ENCODE data around the gene SIGLEC9. TPM values are rescaled to one million over a fixed set of nuclear protein-coding genes. Genes with fewer than 3 reads are reported as not detected.
A peak's percentile ranks its signal among the peaks of the same experiment; 100 is the strongest.

SIGLEC9 gene
- polyA plus RNA-seq, 4 donors = 0.81 to 3.4 (median 1.0) TPM

GRCh38 chr19:51147663-51148062, 23.0 kb downstream of the SIGLEC9 start:
- Histone ChIP-seq H3K27me3 (ENCODE audit: control insufficient read depth in 3 of 3, insufficient read depth in 3 of 3, low read length in 3 of 3) (peaks cover 0 to 3% (median 0%) of the 10 kb centered on the region in 3 donors), H3K27ac (ENCODE audit: low read depth in 1 of 3, low read length in 2 of 3) (no peak overlapping the region), H3K36me3 (ENCODE audit: control insufficient read depth in 3 of 3, insufficient read depth in 2 of 3, low read depth in 1 of 3, low read length in 3 of 3) (no peaks in the 10 kb centered on the region), H3K4me3 (ENCODE audit: low read depth in 1 of 3, low read length in 3 of 3) (no peak overlapping the region), H3K4me1 (ENCODE audit: control insufficient read depth in 3 of 3, insufficient read depth in 2 of 3, low read depth in 1 of 3, low read length in 2 of 3) (no peaks in the 10 kb centered on the region), H3K9me3 (ENCODE audit: control insufficient read depth in 2 of 2, insufficient read depth in 1 of 2, low read depth in 1 of 2, low read length in 1 of 2) (no peaks in the 10 kb centered on the region)
- no peak for FAIRE-seq
- WGBS, 3 donors = 33 to 45% (median 35%) methylated on average over 1 of the region's 1 CpG
- DNase-seq = no peak

GRCh38 chr19:51148580-51148979, 23.9 kb downstream of the SIGLEC9 start:
- Histone ChIP-seq H3K4me1 (ENCODE audit: control insufficient read depth in 3 of 3, insufficient read depth in 2 of 3, low read depth in 1 of 3, low read length in 2 of 3) (no peaks in the 10 kb centered on the region), H3K27ac (ENCODE audit: low read depth in 1 of 3, low read length in 2 of 3) (no peak overlapping the region), H3K27me3 (ENCODE audit: control insufficient read depth in 3 of 3, insufficient read depth in 3 of 3, low read length in 3 of 3) (peaks cover 0 to 3% (median 0%) of the 10 kb centered on the region in 3 donors), H3K4me3 (ENCODE audit: low read depth in 1 of 3, low read length in 3 of 3) (no peak overlapping the region), H3K36me3 (ENCODE audit: control insufficient read depth in 3 of 3, insufficient read depth in 2 of 3, low read depth in 1 of 3, low read length in 3 of 3) (no peaks in the 10 kb centered on the region), H3K9me3 (ENCODE audit: control insufficient read depth in 2 of 2, insufficient read depth in 1 of 2, low read depth in 1 of 2, low read length in 1 of 2) (no peaks in the 10 kb centered on the region)
- DNase-seq (no peak), FAIRE-seq (no peak)
- 51 to 81% (median 63%) methylated on average over 3 of the region's 3 CpGs for WGBS, 3 donors

- Histone ChIP-seq H3K9me3 (ENCODE audit: control insufficient read depth in 2 of 2, insufficient read depth in 1 of 2, low read depth in 1 of 2, low read length in 1 of 2) (no peaks in the 10 kb centered on the region), H3K4me1 (ENCODE audit: control insufficient read depth in 3 of 3, insufficient read depth in 2 of 3, low read depth in 1 of 3, low read length in 2 of 3) (no peaks in the 10 kb centered on the region), H3K4me3 (ENCODE audit: low read depth in 1 of 3, low read length in 3 of 3) (no peak overlapping the region), H3K27ac (ENCODE audit: low read depth in 1 of 3, low read length in 2 of 3) (no peak overlapping the region), H3K27me3 (ENCODE audit: control insufficient read depth in 3 of 3, insufficient read depth in 3 of 3, low read length in 3 of 3) (peaks cover 0 to 3% (median 0%) of the 10 kb centered on the region in 3 donors), H3K36me3 (ENCODE audit: control insufficient read depth in 3 of 3, insufficient read depth in 2 of 3, low read depth in 1 of 3, low read length in 3 of 3) (no peaks in the 10 kb centered on the region)
- WGBS, 3 donors = 64 to 76% (median 65%) methylated on average over 3 of the region's 3 CpGs
- no peak for FAIRE-seq
- no peak for DNase-seq
Observed at GRCh38 chr19:51150627-51151026, 25.9 kb downstream of the SIGLEC9 start.

GRCh38 chr19:51156710-51157109, 32.0 kb downstream of the SIGLEC9 start:
- FAIRE-seq (no peak), DNase-seq (no peak)
- H3K4me1 ChIP-seq (ENCODE audit: control insufficient read depth in 3 of 3, insufficient read depth in 2 of 3, low read depth in 1 of 3, low read length in 2 of 3) = no peaks in the 10 kb centered on the region
- no peaks in the 10 kb centered on the region for H3K36me3 ChIP-seq (ENCODE audit: control insufficient read depth in 3 of 3, insufficient read depth in 2 of 3, low read depth in 1 of 3, low read length in 3 of 3)
- no peak overlapping the region for H3K27ac ChIP-seq (ENCODE audit: low read depth in 1 of 3, low read length in 2 of 3)
- WGBS, 3 donors = 10 to 56% (median 21%) methylated on average over 2 of the region's 2 CpGs
- H3K9me3 ChIP-seq (ENCODE audit: control insufficient read depth in 2 of 2, insufficient read depth in 1 of 2, low read depth in 1 of 2, low read length in 1 of 2) = no peaks in the 10 kb centered on the region
- peaks cover 0 to under 1% (median 0%) of the 10 kb centered on the region in 3 donors for H3K27me3 ChIP-seq (ENCODE audit: control insufficient read depth in 3 of 3, insufficient read depth in 3 of 3, low read length in 3 of 3)
- H3K4me3 ChIP-seq (ENCODE audit: low read depth in 1 of 3, low read length in 3 of 3) = no peak overlapping the region

- Histone ChIP-seq H3K4me3 (ENCODE audit: low read depth in 1 of 3, low read length in 3 of 3) (no peak overlapping the region), H3K4me1 (ENCODE audit: control insufficient read depth in 3 of 3, insufficient read depth in 2 of 3, low read depth in 1 of 3, low read length in 2 of 3) (no peaks in the 10 kb centered on the region), H3K27me3 (ENCODE audit: control insufficient read depth in 3 of 3, insufficient read depth in 3 of 3, low read length in 3 of 3) (no peaks in the 10 kb centered on the region), H3K36me3 (ENCODE audit: control insufficient read depth in 3 of 3, insufficient read depth in 2 of 3, low read depth in 1 of 3, low read length in 3 of 3) (no peaks in the 10 kb centered on the region), H3K9me3 (ENCODE audit: control insufficient read depth in 2 of 2, insufficient read depth in 1 of 2, low read depth in 1 of 2, low read length in 1 of 2) (no peaks in the 10 kb centered on the region), H3K27ac (ENCODE audit: low read depth in 1 of 3, low read length in 2 of 3) (no peak overlapping the region)
- no peak for DNase-seq
- FAIRE-seq = no peak
- 5 to 30% (median 15%) methylated on average over 2 of the region's 2 CpGs for WGBS, 3 donors
Observed at GRCh38 chr19:51157265-51157664, 32.6 kb downstream of the SIGLEC9 start.

- no peak for FAIRE-seq
- Histone ChIP-seq H3K4me3 (ENCODE audit: low read depth in 1 of 3, low read length in 3 of 3) (no peak overlapping the region), H3K27ac (ENCODE audit: low read depth in 1 of 3, low read length in 2 of 3) (no peak overlapping the region), H3K4me1 (ENCODE audit: control insufficient read depth in 3 of 3, insufficient read depth in 2 of 3, low read depth in 1 of 3, low read length in 2 of 3) (no peaks in the 10 kb centered on the region), H3K36me3 (ENCODE audit: control insufficient read depth in 3 of 3, insufficient read depth in 2 of 3, low read depth in 1 of 3, low read length in 3 of 3) (no peaks in the 10 kb centered on the region), H3K9me3 (ENCODE audit: control insufficient read depth in 2 of 2, insufficient read depth in 1 of 2, low read depth in 1 of 2, low read length in 1 of 2) (no peaks in the 10 kb centered on the region), H3K27me3 (ENCODE audit: control insufficient read depth in 3 of 3, insufficient read depth in 3 of 3, low read length in 3 of 3) (no peaks in the 10 kb centered on the region)
- DNase-seq = peak; percentile 33 to 46
- 38 to 39% (median 39%) methylated on average over 7 of the region's 7 CpGs for WGBS, 3 donors
Observed at GRCh38 chr19:51158474-51159129, 33.9 kb downstream of the SIGLEC9 start.

GRCh38 chr19:51159656-51160055, 35.0 kb downstream of the SIGLEC9 start:
- H3K36me3 ChIP-seq (ENCODE audit: control insufficient read depth in 3 of 3, insufficient read depth in 2 of 3, low read depth in 1 of 3, low read length in 3 of 3) = no peaks in the 10 kb centered on the region
- DNase-seq (no peak), FAIRE-seq (no peak)
- WGBS, 3 donors = 77 to 83% (median 77%) methylated on average over 4 of the region's 4 CpGs
- no peak overlapping the region for H3K4me3 ChIP-seq (ENCODE audit: low read depth in 1 of 3, low read length in 3 of 3)
- no peaks in the 10 kb centered on the region for H3K9me3 ChIP-seq (ENCODE audit: control insufficient read depth in 2 of 2, insufficient read depth in 1 of 2, low read depth in 1 of 2, low read length in 1 of 2)
- H3K27ac ChIP-seq (ENCODE audit: low read depth in 1 of 3, low read length in 2 of 3) = no peak overlapping the region
- no peaks in the 10 kb centered on the region for H3K27me3 ChIP-seq (ENCODE audit: control insufficient read depth in 3 of 3, insufficient read depth in 3 of 3, low read length in 3 of 3)
- H3K4me1 ChIP-seq (ENCODE audit: control insufficient read depth in 3 of 3, insufficient read depth in 2 of 3, low read depth in 1 of 3, low read length in 2 of 3) = no peaks in the 10 kb centered on the region

GRCh38 chr19:51161266-51161665, 36.6 kb downstream of the SIGLEC9 start:
- Histone ChIP-seq H3K27me3 (ENCODE audit: control insufficient read depth in 3 of 3, insufficient read depth in 3 of 3, low read length in 3 of 3) (no peaks in the 10 kb centered on the region), H3K27ac (ENCODE audit: low read depth in 1 of 3, low read length in 2 of 3) (no peak overlapping the region), H3K4me3 (ENCODE audit: low read depth in 1 of 3, low read length in 3 of 3) (no peak overlapping the region), H3K9me3 (ENCODE audit: control insufficient read depth in 2 of 2, insufficient read depth in 1 of 2, low read depth in 1 of 2, low read length in 1 of 2) (no peaks in the 10 kb centered on the region), H3K36me3 (ENCODE audit: control insufficient read depth in 3 of 3, insufficient read depth in 2 of 3, low read depth in 1 of 3, low read length in 3 of 3) (no peaks in the 10 kb centered on the region), H3K4me1 (ENCODE audit: control insufficient read depth in 3 of 3, insufficient read depth in 2 of 3, low read depth in 1 of 3, low read length in 2 of 3) (no peaks in the 10 kb centered on the region)
- FAIRE-seq (no peak), DNase-seq (no peak)
- WGBS, 3 donors = 59 to 73% (median 70%) methylated on average over 1 of the region's 1 CpG

Measured in small intestine (tissue), 7 donors.